HAP-1 (cell line): ENCODE data around the gene ANKRD37.

Experiments
- DNase-seq, 2 experiments: peaks; one replicate each; pipeline ENCODE4 v3.0.0-alpha.2; 2016 to 2020; ENCODE audit warnings: low spot score in 2 of 2
- H3K27me3 ChIP-seq: fragments of 250-450 bp; sonication (Bioruptor Pico); 2 replicates; pipeline ENCODE4 v1.5.1; 2020; ENCODE audit warnings: low read depth, mild to moderate bottlenecking, moderate library complexity
- H3K36me3 ChIP-seq: fragments of 250-450 bp; sonication (Bioruptor Pico); replicated peaks from 2 replicates; pipeline ENCODE4 v1.5.1; 2020; ENCODE audit warnings: mild to moderate bottlenecking
- H3K4me1 ChIP-seq: fragments of 250-450 bp; sonication (Bioruptor Pico); 2 replicates; pipeline ENCODE4 v1.5.1; 2020; ENCODE audit warnings: mild to moderate bottlenecking
- H3K4me3 ChIP-seq: fragments of 250-450 bp; sonication (Bioruptor Pico); 2 replicates; pipeline ENCODE4 v1.5.1; 2020; ENCODE audit warnings: mild to moderate bottlenecking, moderate library complexity
- H3K9me3 ChIP-seq: fragments of 250-450 bp; sonication (Bioruptor Pico); 2 replicates; pipeline ENCODE4 v1.5.1; 2020; ENCODE audit warnings: mild to moderate bottlenecking, moderate library complexity
- in situ Hi-C: fragments of 300-500 bp; cut with MboI; formaldehyde crosslinking; loops from 3 replicates; pipeline ENCODE4 v1.14.3; 2020; ENCODE audit warnings: low sequenced_read_pairs, inconsistent platforms, mixed read lengths

The ANKRD37 gene

DNA sequence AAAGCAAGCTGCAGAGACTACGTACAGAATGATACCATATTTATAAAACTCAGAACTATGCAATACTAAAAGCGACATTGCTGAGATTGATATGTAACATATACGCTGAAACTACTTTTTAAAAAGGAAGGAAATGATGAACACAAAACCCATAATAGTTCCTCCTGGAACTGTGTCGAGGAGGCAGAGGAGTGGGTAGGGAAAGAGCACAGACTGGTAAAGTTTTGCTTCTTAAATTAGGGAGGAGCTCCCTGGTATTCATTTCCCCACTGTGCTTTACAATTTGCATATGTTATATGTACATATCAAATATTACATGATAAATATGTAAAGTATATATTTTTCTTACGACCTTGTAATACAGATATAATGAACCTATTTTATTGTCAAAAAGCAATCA is 15.2 kb downstream of the ANKRD37 start:
- no peak for DNase-seq
- H3K27me3 ChIP-seq, result no peaks in the 10 kb centered on the region
- no peaks in the 10 kb centered on the region for H3K9me3 ChIP-seq
- H3K4me3 ChIP-seq, result no peak overlapping the region
- in situ Hi-C loops, result no loop called here
- H3K36me3 ChIP-seq, result peaks cover 29% of the 10 kb centered on the region
- no peaks in the 10 kb centered on the region for H3K4me1 ChIP-seq

DNA sequence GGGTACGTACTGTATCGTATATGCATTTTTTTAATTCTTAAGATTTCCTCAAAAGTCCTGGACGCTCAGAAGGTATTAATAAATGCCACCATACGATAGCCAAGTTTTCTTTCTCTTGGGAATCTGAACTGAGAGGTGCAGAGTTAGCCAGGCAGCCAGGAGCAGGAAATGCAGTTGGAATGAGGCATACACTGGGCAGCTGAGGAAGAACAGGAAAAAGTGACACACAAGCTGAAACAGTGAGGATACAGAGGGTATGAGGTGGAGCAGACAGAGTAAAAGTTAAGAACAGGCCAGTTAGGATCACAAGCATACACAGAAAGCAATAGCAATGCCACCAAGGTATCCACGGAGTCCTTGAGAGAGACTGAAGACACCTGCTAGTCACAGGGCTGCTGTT is 15.8 kb downstream of the ANKRD37 start:
- no peak for DNase-seq
- Histone ChIP-seq H3K4me1 (no peaks in the 10 kb centered on the region), H3K9me3 (no peaks in the 10 kb centered on the region), H3K4me3 (no peak overlapping the region), H3K36me3 (peaks cover 33% of the 10 kb centered on the region), H3K27me3 (no peaks in the 10 kb centered on the region)
- in situ Hi-C loops, result no loop called here

DNA sequence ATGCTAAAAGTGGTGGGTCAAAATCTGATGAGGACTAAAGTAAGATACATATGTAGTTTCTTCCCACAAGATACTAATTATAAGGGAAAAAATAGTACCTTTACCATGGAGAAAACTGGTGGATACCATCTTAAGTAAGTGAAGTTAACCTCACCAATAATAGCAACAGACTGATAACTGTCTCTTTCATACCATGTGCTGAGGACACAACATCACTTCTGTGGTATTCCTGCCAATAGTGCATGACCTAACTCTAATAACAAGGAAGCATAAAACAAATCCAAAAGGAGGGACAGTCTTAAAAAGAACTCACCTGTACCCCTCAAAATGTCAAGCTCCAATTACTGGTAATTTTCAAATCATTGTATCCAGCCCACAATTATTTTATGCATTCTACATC is 20.3 kb downstream of the ANKRD37 start:
- DNase-seq, result no peak
- peaks cover 38% of the 10 kb centered on the region for H3K36me3 ChIP-seq
- no peaks in the 10 kb centered on the region for H3K9me3 ChIP-seq
- no peaks in the 10 kb centered on the region for H3K4me1 ChIP-seq
- no peak overlapping the region for H3K4me3 ChIP-seq
- in situ Hi-C loops, result no loop called here
- no peaks in the 10 kb centered on the region for H3K27me3 ChIP-seq

DNA sequence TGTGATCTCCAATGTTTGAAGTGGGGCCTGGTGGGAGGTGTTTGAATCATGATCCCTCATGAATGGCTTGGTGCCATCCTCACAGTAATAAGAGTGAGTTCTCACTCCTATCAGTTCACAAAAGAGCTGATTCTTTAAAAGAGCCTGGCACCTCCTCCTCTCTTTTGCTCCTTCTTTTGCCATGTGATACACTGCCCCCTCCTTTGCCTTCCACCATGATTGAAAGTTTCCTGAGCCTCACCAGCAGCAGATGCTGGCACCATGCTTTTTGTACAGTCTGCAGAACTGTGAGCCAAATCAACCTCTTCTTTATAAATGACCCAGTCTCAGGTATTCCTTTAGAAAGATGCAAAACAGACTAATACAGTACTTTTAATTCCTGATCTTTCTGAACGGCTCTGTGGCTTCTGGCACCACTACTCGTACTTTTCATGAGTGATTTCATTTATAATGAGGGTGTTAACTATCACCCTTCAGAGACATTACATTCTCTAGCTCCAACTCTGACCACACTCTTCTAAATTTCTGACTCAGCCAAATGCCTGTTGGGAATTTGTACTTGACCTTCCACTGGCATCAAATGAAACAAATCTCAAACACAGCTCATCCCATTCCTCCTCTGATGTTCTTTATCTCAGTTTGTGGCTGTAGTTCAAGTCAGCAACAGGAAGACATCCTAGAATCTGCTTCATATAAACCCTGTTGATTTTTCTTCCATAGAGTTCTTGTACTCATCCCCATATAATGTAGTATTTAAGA is 24.9 kb downstream of the ANKRD37 start:
- DNase-seq, result no peak
- in situ Hi-C loops, result no loop called here
- H3K27me3 ChIP-seq, result no peaks in the 10 kb centered on the region
- H3K4me3 ChIP-seq, result no peak overlapping the region
- H3K36me3 ChIP-seq, result peaks cover 25% of the 10 kb centered on the region
- H3K4me1 ChIP-seq, result peaks cover 13% of the 10 kb centered on the region
- H3K9me3 ChIP-seq, result no peaks in the 10 kb centered on the region

- no peaks in the 10 kb centered on the region for H3K27me3 ChIP-seq
- H3K36me3 ChIP-seq, result peaks cover 9% of the 10 kb centered on the region
- peak overlapping the region; percentile 98 for H3K4me3 ChIP-seq
- no peaks in the 10 kb centered on the region for H3K9me3 ChIP-seq
- H3K4me1 ChIP-seq, result peaks cover 13% of the 10 kb centered on the region
- in situ Hi-C loops, result no loop called here
- peak in 1 of 2 experiments; percentile 17 for DNase-seq
Measured at GRCh38 chr4:185424905-185425646, 28.4 kb downstream of the ANKRD37 start.

DNA sequence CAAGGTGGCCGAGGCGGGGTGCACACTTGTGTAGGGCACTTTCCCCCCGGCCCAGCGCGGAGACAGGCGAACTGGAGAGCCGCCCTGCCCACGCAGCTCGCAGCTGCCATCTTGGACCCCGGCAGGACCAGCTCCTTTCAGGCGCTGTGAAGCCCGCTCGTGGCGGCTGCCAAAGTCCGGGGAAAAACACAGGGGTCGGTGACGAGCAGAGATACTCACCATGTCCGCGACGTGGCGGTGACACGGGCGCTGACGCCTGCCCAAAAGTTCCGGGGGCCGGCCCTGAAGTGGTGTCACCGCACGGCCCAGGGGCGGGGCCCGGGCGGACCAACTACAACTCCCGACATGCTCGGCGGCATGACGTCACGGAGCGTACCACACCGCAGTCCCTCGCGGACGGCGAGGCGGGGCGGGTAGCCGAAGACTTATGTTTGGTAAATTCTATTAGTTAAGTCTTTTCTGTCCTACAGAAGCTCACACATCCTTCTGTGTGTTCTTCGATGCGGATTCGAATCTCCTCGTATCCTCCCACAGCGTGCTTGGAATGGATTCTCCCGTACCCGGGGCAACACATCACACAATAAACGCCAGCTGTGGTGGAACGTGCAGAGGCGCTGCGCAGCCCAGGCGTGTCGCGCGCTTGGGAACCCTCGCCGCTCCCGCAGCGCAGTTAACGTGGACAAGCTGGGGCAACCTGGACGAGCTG is 29.2 kb downstream of the ANKRD37 start, which contains the start of gene UFSP2:
UFSP2 (minus strand) TSS at position 318 of the 706 bp plus-strand sequence; CDS start at position 222, 96 bp downstream.
- Histone ChIP-seq H3K9me3 (no peaks in the 10 kb centered on the region), H3K4me3 (peak within 1 kb of the TSS; percentile 98), H3K36me3 (peaks cover 9% of the 10 kb centered on the region), H3K4me1 (peaks cover 13% of the 10 kb centered on the region), H3K27me3 (no peaks in the 10 kb centered on the region)
- peak; percentile 77 to 87 for DNase-seq
- in situ Hi-C loops, result no loop called here

DNA sequence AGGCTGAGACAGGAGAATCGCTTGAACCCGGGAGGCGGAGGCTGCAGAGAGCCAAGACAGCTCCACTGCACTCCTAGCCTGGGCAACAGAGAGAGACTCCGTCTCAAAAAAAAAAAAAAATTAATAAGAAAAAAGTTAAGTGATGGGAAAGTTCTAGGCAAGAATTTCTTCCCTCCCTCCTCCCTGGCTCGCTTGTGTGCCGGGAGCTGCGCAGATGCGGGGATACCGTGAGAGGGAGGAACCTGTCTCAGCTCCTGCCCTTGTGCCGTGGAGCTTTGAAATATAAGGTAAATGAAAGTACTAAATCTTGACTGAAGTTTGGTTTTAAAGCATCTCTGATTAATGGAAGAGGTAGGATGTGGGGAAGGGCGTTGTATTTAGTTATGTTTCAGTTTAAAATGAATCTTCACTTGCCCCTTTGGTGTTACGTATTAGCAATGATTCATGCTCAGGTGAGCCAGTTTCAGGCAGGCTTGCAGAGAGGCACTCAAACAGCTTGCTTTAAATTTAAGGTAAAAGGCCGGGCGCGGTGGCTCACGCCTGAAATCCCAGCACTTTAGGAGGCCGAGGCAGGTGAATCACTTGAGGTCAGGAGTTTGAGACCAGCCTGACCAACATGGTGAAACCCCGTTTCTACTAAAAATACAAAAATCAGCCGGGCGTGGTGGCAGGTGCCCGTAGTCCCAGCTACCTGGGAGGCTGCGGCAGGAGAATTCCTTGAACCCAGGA is 30.5 kb downstream of the ANKRD37 start:
- no peak overlapping the region for H3K4me3 ChIP-seq
- no peaks in the 10 kb centered on the region for H3K36me3 ChIP-seq
- in situ Hi-C loops, result no loop called here
- no peaks in the 10 kb centered on the region for H3K27me3 ChIP-seq
- no peak for DNase-seq
- H3K4me1 ChIP-seq, result peaks cover 13% of the 10 kb centered on the region
- no peaks in the 10 kb centered on the region for H3K9me3 ChIP-seq

DNA sequence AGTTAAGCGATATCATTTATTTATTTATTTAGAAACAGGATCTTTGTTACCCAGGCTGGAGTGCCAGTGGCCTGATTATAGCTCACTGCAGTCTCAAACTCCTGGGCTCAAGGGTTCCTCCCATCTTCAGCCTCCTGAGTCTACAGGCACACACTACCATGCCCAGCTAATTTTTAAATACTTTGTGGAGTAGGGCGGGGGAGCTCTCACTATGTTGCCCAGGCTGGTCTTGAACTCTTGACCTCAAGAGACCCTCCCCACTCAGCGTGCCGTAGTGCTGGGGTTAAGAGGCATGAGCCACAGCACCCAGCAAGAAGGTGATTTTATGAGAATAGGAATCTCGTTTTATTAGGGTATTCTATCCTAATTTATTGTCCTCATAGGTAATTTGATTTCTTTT is 33.0 kb downstream of the ANKRD37 start:
- Histone ChIP-seq H3K36me3 (no peaks in the 10 kb centered on the region), H3K9me3 (no peaks in the 10 kb centered on the region), H3K4me1 (peaks cover 2% of the 10 kb centered on the region), H3K4me3 (no peak overlapping the region), H3K27me3 (no peaks in the 10 kb centered on the region)
- DNase-seq, result no peak
- in situ Hi-C loops, result no loop called here

DNA sequence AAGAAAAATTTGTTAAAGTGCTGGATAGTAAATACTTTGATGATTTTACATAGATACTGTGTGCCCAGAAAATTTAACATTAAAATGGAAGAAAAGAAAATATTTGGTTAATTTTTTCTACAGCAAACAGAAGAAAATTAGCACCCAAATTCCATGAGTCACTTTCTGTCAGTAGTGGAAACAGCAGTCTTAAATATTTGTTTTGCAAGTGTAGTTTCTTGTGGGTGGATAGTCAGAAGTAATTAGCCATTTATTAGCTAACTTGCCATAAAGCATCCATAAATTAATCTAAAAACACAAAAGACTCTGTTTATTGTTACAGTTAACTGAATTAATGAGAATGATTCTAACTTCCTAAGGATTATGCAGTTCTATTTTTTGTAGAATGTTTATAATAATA is 38.8 kb downstream of the ANKRD37 start:
- Histone ChIP-seq H3K36me3 (no peaks in the 10 kb centered on the region), H3K27me3 (no peaks in the 10 kb centered on the region), H3K9me3 (no peaks in the 10 kb centered on the region), H3K4me3 (no peak overlapping the region), H3K4me1 (no peaks in the 10 kb centered on the region)
- no peak for DNase-seq
- in situ Hi-C loops, result no loop called here

GRCh38 chr4:185437809-185438208 is 41.2 kb downstream of the ANKRD37 start:
- Histone ChIP-seq H3K36me3 (no peaks in the 10 kb centered on the region), H3K27me3 (0 out of 2 replicates have a peak, but pooled peaks cover 3% of the 10 kb centered on the region), H3K9me3 (no peaks in the 10 kb centered on the region), H3K4me3 (no peak overlapping the region), H3K4me1 (no peaks in the 10 kb centered on the region)
- in situ Hi-C loops, result no loop called here
- no peak for DNase-seq

DNA sequence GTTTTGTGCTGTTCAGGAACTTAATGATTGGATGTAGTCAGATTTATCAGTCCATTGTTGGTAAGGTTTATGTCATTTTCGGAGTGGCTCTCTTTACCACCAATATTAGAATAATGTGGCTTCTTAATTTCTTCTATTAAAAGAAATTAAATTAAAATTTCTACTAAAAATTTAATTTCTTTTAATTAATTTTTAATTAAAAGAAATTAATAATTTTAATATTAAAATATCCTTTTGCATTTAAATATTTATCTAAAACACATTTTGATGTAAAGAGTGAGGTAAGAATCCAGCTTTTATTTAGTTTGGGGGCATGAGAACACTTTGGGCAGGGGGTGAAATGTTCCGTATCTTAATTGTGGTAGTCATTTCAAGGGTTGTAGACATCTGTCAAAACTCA is 44.8 kb downstream of the ANKRD37 start:
- Histone ChIP-seq H3K9me3 (no peaks in the 10 kb centered on the region), H3K4me1 (no peaks in the 10 kb centered on the region), H3K36me3 (no peaks in the 10 kb centered on the region), H3K27me3 (0 out of 2 replicates have a peak, but pooled peaks cover 3% of the 10 kb centered on the region), H3K4me3 (no peak overlapping the region)
- in situ Hi-C loops, result no loop called here
- no peak for DNase-seq

DNA sequence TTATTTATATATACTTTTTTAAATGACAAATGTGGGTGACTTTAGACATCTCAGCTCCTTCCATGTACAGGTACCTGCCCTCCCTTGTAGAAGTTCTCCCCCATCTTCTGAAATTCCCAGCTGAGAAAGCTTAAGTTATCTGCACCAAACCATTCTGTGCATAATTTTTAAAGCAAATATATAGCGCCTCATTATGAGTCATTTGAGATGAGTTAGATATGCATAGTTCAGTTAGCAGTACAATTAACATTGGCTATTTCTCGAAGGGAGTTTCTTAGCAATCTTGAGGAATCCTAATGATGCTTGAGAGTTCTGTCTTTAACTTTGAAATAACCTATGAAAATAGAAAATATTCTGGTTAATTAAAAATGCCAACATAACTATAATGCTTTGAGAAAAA is 48.6 kb downstream of the ANKRD37 start:
- Histone ChIP-seq H3K4me1 (no peaks in the 10 kb centered on the region), H3K27me3 (0 out of 2 replicates have a peak, but pooled peaks cover 3% of the 10 kb centered on the region), H3K9me3 (no peaks in the 10 kb centered on the region), H3K36me3 (no peaks in the 10 kb centered on the region), H3K4me3 (no peak overlapping the region)
- in situ Hi-C loops, result no loop called here
- no peak for DNase-seq
